ENCODE data around the gene SPAG8.

SPAG8 gene

DNA sequence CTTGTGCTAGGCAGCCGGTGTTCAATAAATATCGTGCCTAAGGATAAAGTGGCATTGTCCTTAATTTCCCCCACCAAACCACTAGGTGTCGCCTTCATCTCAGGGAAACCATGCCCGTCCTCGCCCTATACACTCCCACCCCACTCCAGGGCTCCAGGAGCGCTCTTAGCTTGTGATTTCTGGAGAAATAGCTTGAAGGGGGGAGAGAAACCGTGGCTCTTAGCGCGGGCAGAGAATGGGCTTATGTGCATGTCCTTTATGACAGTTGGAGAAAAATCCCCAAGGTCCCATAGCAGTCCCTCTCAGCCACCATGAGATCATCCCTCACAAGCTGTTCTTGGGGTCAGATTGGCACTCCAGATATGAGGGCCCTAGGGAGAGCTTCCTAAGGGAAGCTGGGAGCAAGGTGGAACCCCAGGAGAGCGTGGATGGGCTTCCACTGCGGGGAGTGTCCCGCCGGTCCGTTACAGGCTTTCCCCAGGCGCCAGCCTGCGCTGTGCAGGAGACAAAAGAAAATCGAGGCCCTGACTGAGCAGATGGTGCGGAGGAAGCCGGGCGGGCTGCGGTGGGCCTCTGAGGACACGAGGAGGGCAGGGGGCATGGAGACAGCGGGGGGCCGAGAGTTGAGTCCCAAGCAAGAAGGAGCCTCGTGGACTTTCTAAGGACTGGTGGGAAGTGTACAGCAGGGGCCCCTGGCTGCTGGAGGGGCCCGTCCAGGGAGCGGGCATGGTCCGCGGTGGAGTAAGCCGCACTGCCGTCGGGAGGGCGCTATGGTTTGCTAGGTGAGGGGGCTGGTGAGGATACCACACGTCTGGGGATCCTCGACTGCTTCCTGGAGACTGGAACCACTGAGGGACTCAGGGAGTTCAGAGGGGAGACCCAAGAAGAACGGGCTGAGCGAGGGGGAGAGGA lies 21.4 kb downstream of the SPAG8 start:
- TF ChIP-seq GATA2 (IDR thresholded peaks at IDR 0.05; ENCODE audit: low read depth, low read length) (peak; percentile 64; the same call in 1 of the 2 replicates), GATA3 (IDR thresholded peaks at IDR 0.05; ENCODE audit: low read depth, low read length) (no peak)

- TF ChIP-seq GATA2 (IDR thresholded peaks at IDR 0.05; ENCODE audit: low read depth, low read length) = no peak
- TF ChIP-seq GATA3 (IDR thresholded peaks at IDR 0.05; ENCODE audit: low read depth, low read length) = no peak
Measured at GRCh38 chr9:35790025-35790384, 22.1 kb downstream of the SPAG8 start.

- TF ChIP-seq GATA2 (IDR thresholded peaks at IDR 0.05; ENCODE audit: low read depth, low read length) (no peak), GATA3 (IDR thresholded peaks at IDR 0.05; ENCODE audit: low read depth, low read length) (no peak)
Measured at GRCh38 chr9:35789541-35789940, 22.5 kb downstream of the SPAG8 start.

- TF ChIP-seq GATA2 (IDR thresholded peaks at IDR 0.05; ENCODE audit: low read depth, low read length) (no peak), GATA3 (IDR thresholded peaks at IDR 0.05; ENCODE audit: low read depth, low read length) (no peak)
Measured at GRCh38 chr9:35783418-35783817, 28.6 kb downstream of the SPAG8 start.

DNA sequence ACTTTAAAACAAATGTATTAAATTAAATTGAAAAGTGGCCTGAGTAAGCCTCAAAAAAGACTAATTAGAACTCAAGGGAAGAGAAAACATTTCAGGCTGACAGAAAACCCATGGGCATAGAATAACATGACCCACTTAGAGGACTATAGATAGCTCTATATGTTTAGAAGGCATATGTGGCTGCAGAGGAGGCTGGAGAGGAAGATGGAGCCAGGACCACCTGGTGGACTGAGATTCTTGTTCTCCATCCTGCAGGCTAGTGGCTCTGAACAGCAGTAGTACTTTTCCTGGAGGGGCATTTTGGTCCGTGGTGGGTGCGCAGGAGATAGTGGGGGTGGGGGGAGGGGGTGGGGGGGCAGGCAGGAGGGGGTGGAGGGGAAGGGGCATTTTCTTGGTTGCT lies 31.0 kb downstream of the SPAG8 start:
- TF ChIP-seq GATA2 (IDR thresholded peaks at IDR 0.05; ENCODE audit: low read depth, low read length) (no peak), GATA3 (IDR thresholded peaks at IDR 0.05; ENCODE audit: low read depth, low read length) (no peak)

- TF ChIP-seq GATA2 (IDR thresholded peaks at IDR 0.05; ENCODE audit: low read depth, low read length) (no peak), GATA3 (IDR thresholded peaks at IDR 0.05; ENCODE audit: low read depth, low read length) (no peak)
Measured at GRCh38 chr9:35778496-35778895, 33.6 kb downstream of the SPAG8 start.

DNA sequence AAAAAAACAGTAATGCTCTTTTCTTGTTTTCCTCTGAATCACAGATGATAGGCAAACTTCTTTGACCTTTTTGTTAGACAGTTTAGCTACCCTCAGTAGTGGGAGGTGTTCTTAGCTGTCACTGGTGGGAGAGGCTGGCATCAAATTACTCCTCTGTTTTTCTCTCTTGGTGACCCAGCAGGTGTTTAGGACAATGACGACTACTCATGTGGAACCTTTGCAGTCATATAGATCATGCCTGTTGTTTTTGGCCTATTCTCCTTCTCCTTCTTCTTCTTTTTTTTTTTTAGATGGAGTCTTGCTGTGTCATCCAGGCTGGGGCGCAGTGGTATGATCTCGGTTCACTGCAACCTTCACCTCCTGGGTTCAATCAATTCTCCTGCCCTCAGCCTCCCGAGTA lies 36.0 kb downstream of the SPAG8 start:
- TF ChIP-seq GATA2 (IDR thresholded peaks at IDR 0.05; ENCODE audit: low read depth, low read length) (no peak), GATA3 (IDR thresholded peaks at IDR 0.05; ENCODE audit: low read depth, low read length) (no peak)

DNA sequence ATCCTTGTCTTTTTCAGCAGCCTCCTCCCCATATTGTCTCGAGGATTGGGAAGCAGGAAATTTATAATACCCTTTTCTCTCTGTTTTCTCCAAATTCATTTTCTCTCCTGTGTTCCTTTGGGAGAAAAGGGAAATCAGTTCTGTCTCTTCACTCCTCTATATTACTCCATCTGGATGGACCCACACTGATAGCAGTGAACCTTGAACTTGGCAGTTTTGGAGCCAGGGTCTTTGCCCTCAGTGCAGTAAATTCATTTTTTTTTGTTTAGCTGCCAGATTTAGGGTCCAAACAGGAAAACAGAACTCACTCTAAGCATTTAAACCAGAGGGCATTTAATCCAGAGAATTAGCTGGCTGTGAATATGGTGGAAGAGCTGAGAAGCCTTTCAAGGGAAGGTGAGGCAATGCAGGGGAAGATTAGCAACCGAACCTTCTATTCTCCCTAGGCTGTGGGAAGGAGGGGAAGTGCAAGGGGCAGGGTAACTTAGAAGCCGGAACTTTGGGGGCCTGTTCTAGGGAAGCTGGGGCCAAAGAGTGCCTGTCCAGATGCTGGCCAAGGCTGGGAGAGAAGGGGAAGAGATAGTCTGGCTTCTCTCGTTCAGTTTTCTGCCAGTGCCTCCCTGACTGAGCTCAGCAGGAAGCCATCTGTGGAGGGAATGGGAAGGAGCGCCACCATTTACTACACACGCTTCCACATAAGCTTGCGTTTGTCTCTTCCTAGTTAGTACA lies 37.0 kb downstream of the SPAG8 start:
- TF ChIP-seq GATA3 (IDR thresholded peaks at IDR 0.05; ENCODE audit: low read depth, low read length) (no peak), GATA2 (IDR thresholded peaks at IDR 0.05; ENCODE audit: low read depth, low read length) (no peak)

DNA sequence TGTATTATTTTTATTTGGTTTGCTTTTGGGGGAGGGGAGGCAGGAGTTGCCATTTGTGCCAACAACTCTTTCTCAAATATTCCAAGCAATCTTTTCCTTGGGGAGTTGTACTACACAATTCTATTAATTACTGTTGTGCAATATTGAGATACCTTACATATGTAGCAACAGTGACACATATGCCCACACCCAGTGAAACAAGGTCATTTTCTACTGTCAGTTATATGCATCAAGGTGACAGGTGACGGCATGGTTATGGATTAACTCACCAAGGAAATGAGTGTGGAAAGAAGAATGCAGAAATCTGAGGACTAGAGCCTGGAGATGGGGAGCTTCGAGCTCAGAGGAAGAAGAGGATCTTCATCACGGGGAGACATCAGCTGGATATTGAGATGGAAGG lies 40.1 kb downstream of the SPAG8 start:
- TF ChIP-seq GATA2 (IDR thresholded peaks at IDR 0.05; ENCODE audit: low read depth, low read length) = no peak
- no peak for TF ChIP-seq GATA3 (IDR thresholded peaks at IDR 0.05; ENCODE audit: low read depth, low read length)

DNA sequence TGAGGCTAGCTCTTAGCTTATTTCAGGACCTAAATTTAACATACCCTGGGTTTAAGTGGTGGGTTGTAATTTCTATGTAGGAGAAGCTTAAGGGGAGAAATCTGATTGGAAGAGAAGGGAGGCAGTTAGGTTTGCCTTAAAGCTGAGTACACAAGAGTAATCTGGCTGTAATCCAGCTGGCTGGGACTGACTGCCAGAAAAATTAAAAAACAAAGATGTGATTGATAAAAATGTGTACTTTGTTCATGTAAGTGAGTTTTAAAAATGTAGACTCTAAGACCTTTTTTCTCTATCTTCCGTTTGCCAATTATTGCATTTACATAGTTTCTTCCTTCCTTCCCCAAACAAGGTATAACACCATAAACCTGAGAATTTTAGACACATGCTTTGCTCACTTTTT lies 40.5 kb downstream of the SPAG8 start:
- TF ChIP-seq GATA3 (IDR thresholded peaks at IDR 0.05; ENCODE audit: low read depth, low read length) (no peak), GATA2 (IDR thresholded peaks at IDR 0.05; ENCODE audit: low read depth, low read length) (peak; percentile 51; the same call in 1 of the 2 replicates)

GRCh38 chr9:35771075-35771433 lies 41.0 kb downstream of the SPAG8 start:
- no peak for TF ChIP-seq GATA2 (IDR thresholded peaks at IDR 0.05; ENCODE audit: low read depth, low read length)
- TF ChIP-seq GATA3 (IDR thresholded peaks at IDR 0.05; ENCODE audit: low read depth, low read length) = no peak

DNA sequence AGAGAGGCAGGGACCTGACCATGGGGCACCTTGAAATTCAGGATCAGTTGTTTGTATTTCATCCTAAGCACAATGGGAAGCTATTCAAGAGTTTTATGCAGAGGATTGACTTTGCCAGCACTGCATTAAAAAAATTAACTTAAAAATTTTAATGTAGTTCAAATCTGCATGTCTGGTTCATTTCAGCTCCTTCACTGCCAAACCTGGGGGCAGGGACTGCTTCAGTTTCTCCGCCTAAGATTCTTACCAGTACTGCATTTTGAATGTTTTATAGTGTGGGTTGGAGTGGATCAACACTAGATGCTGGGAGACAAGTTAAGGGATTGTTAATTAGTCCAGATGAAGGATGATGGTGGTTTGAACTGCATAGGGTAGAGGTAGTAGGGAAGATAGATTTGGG lies 42.3 kb downstream of the SPAG8 start:
- TF ChIP-seq GATA3 (IDR thresholded peaks at IDR 0.05; ENCODE audit: low read depth, low read length) (no peak), GATA2 (IDR thresholded peaks at IDR 0.05; ENCODE audit: low read depth, low read length) (no peak)

DNA sequence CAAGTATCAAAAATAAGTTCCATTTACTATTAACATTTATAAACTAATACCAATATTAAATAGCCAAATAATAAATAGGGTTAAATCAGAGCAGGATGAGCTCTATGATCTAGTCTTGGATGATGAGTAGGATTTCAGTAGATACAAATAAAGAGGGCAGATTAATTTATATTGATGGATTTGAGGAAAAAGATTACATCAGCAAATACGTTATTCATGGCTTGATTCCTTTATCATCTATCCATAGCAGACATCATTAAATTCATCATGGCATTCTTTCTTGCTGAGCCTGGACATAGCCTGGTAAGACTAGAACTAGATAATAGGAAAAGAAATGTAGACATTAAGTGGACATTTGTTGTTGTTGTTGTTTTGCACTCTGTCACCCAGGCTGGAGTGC lies 44.6 kb downstream of the SPAG8 start:
- TF ChIP-seq GATA3 (IDR thresholded peaks at IDR 0.05; ENCODE audit: low read depth, low read length) (no peak), GATA2 (IDR thresholded peaks at IDR 0.05; ENCODE audit: low read depth, low read length) (no peak)

DNA sequence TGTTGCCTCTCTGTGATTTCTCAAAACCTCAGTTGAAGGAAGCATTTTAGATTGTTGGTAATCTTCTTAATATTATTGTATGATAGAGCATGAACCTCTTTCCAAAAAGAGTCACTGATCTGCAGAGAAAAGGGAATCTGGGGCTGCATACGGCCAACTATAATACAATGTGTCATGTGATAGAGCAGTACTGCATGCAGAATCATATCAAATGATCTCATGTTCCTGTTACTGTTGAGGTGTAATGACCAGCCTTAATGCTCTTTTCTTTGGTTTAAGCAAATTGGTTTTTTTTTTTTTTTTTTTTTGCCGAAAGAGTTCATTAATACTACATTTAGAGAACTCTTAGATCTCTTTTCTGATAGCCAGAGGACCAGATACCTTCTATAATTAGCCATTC lies 45.1 kb downstream of the SPAG8 start:
- TF ChIP-seq GATA3 (IDR thresholded peaks at IDR 0.05; ENCODE audit: low read depth, low read length) = no peak
- TF ChIP-seq GATA2 (IDR thresholded peaks at IDR 0.05; ENCODE audit: low read depth, low read length) = no peak

GRCh38 chr9:35763803-35764202 lies 48.3 kb downstream of the SPAG8 start:
- no peak for TF ChIP-seq GATA3 (IDR thresholded peaks at IDR 0.05; ENCODE audit: low read depth, low read length)
- TF ChIP-seq GATA2 (IDR thresholded peaks at IDR 0.05; ENCODE audit: low read depth, low read length) = no peak
